PC-3 (cell line): ENCODE results near the gene EDA2R. TPM values are rescaled to one million over a fixed set of nuclear protein-coding genes. Genes with fewer than 3 reads are reported as not detected.

Experiments
- ATAC-seq: fragments of 200-7000 bp; cut with Tn5 transposase; 2 replicates; pipeline ENCODE4 v1.9.1; 2020; ENCODE audit warnings: mild to moderate bottlenecking, moderate library complexity
- BruUV-seq: library from RNA; stranded (reverse); fragments of 400-500 nt; replicated peaks from 2 replicates; lab custom pipeline; 2021; lab: Mats Ljungman, UMichigan
- CTCF ChIA-PET: fragments of 300-600 bp; sonication (Branson Sonifier 250); formaldehyde crosslinking; loops from one replicate; lab custom pipeline; 2022; ENCODE audit warnings: antibody characterized with exemption; lab: Charles Lee
- POLR2A ChIA-PET: fragments of 300-600 bp; sonication (Branson Sonifier 250); formaldehyde crosslinking; loops from one replicate; lab custom pipeline; 2022; ENCODE audit warnings: antibody characterized with exemption; ENCODE audit not compliant: unreplicated experiment; lab: Charles Lee
- DNase-seq: peaks from one replicate; pipeline ENCODE4 v3.0.0-alpha.2; 2015
- H2AFZ ChIP-seq: fragments of 300-600 bp; sonication (generic); 2 replicates; pipeline ENCODE4 v1.6.0; 2016; ENCODE audit warnings: antibody characterized with exemption, low read length
- H3F3A ChIP-seq: fragments of 300-600 bp; sonication (generic); one replicate; pipeline ENCODE4 v1.6.0; 2017; ENCODE audit warnings: antibody characterized with exemption, low read length, control low read depth, mild to moderate bottlenecking; ENCODE audit not compliant: unreplicated experiment
- H3K27ac ChIP-seq: fragments of 300-600 bp; sonication (generic); 2 replicates; pipeline ENCODE4 v1.5.1; 2016; ENCODE audit warnings: mild to moderate bottlenecking, low read length
- H3K27me3 ChIP-seq: fragments of 300-600 bp; sonication (generic); 2 replicates; pipeline ENCODE4 v1.6.1; 2016; ENCODE audit warnings: low read length, mixed read lengths
- H3K36me3 ChIP-seq: fragments of 300-600 bp; sonication (generic); 2 replicates; pipeline ENCODE4 v1.6.1; 2016; ENCODE audit warnings: low read depth, mixed run types, low read length, mixed read lengths
- H3K4me1 ChIP-seq: fragments of 300-600 bp; sonication (generic); 2 replicates; pipeline ENCODE4 v1.5.1; 2016; ENCODE audit warnings: low read length; ENCODE audit not compliant: insufficient read depth
- H3K4me2 ChIP-seq: fragments of 300-600 bp; sonication (generic); 2 replicates; pipeline ENCODE4 v1.6.0; 2016; ENCODE audit warnings: low read length
- H3K4me3 ChIP-seq: fragments of 300-600 bp; sonication (generic); 2 replicates; pipeline ENCODE4 v1.5.1; 2016; ENCODE audit warnings: mild to moderate bottlenecking, low read length, mixed read lengths
- H3K79me2 ChIP-seq: fragments of 300-600 bp; sonication (generic); 2 replicates; pipeline ENCODE4 v1.6.1; 2017; ENCODE audit warnings: low read length, mixed read lengths
- H3K9ac ChIP-seq: fragments of 300-600 bp; sonication (generic); 2 replicates; pipeline ENCODE4 v1.6.0; 2016; ENCODE audit warnings: mild to moderate bottlenecking, low read length
- H3K9me2 ChIP-seq: fragments of 300-600 bp; sonication (generic); replicated peaks from 2 replicates; pipeline ENCODE4 v1.6.1; 2016; ENCODE audit warnings: mixed run types, low read length, mixed read lengths
- H3K9me3 ChIP-seq: fragments of 300-600 bp; sonication (generic); 2 replicates; pipeline ENCODE4 v1.6.1; 2016; ENCODE audit warnings: low read length, mixed read lengths
- H4K20me1 ChIP-seq: fragments of 300-600 bp; sonication (generic); 2 replicates; pipeline ENCODE4 v1.6.1; 2016; ENCODE audit warnings: low read length, mixed read lengths
- CTCF ChIP-seq: fragments of 300-600 bp; sonication (generic); conservative IDR thresholded peaks from 2 replicates; pipeline ENCODE4 v1.5.1; 2017; ENCODE audit warnings: antibody characterized with exemption, low read depth, mild to moderate bottlenecking, low read length
- EZH2 ChIP-seq: fragments of 300-600 bp; sonication (generic); IDR thresholded peaks from one replicate; pipeline ENCODE4 v1.6.1; 2017; ENCODE audit warnings: antibody characterized with exemption, mild to moderate bottlenecking, low read length; ENCODE audit not compliant: unreplicated experiment
- EZH2phosphoT487 ChIP-seq: fragments of 300-600 bp; sonication (generic); IDR thresholded peaks from 2 replicates; pipeline ENCODE4 v1.6.1; 2018; ENCODE audit warnings: mild to moderate bottlenecking, antibody characterized with exemption, low read length, borderline replicate concordance
- intact Hi-C: fragments of 100-400 bp; cut with micrococcal nuclease; formaldehyde crosslinking; loops from 2 replicates; pipeline ENCODE4 v1.9.0; 2023
- total RNA-seq: library from RNA; depleted of rRNA; stranded (reverse); fragments of >200 nt; gene quantifications from 2 replicates; pipeline ENCODE4 v1.2.3, GENCODE V29; 2014

Gene EDA2R
- total RNA-seq, 1 experiment from 2014 or later: not detected

- Histone ChIP-seq H3K9me2 (no peaks in the 10 kb centered on the region), H3K4me2 (no peak overlapping the region), H3K79me2 (no peaks in the 10 kb centered on the region), H3K9me3 (no peaks in the 10 kb centered on the region), H3K27me3 (no peaks in the 10 kb centered on the region), H3F3A (no peaks in the 10 kb centered on the region), H3K4me3 (no peak overlapping the region), H3K36me3 (no peaks in the 10 kb centered on the region), H4K20me1 (no peaks in the 10 kb centered on the region), H3K27ac (no peak overlapping the region), H2AFZ (no peak overlapping the region), H3K4me1 (no peaks in the 10 kb centered on the region), H3K9ac (no peak overlapping the region)
- ChIA-PET POLR2A (no interaction called here), CTCF (no interaction called here)
- BruUV-seq: no TSS peak
- TF ChIP-seq EZH2: no peak
- no peak for TF ChIP-seq CTCF
- TF ChIP-seq EZH2phosphoT487: no peak
- DNase-seq (no peak), ATAC-seq (no peak)
- intact Hi-C loops: no loop called here
Observed at GRCh38 chrX:66680451-66680850, 41.6 kb upstream of the EDA2R start.

GRCh38 chrX:66677430-66677829 is 38.6 kb upstream of the EDA2R start:
- intact Hi-C loops: no loop called here
- CTCF ChIA-PET: no interaction called here

More at GRCh38 chrX:66677430-66677829, 38.6 kb upstream of the EDA2R start:
- POLR2A ChIA-PET: no interaction called here
- DNase-seq (no peak), ATAC-seq (no peak)
- no peak for TF ChIP-seq EZH2phosphoT487
- no peak for TF ChIP-seq CTCF
- TF ChIP-seq EZH2: no peak
- Histone ChIP-seq H3K9me2 (no peaks in the 10 kb centered on the region), H3K27me3 (no peaks in the 10 kb centered on the region), H3F3A (no peaks in the 10 kb centered on the region), H3K9me3 (no peaks in the 10 kb centered on the region), H3K9ac (no peak overlapping the region), H2AFZ (no peak overlapping the region), H3K4me3 (no peak overlapping the region), H3K4me2 (no peak overlapping the region), H3K79me2 (no peaks in the 10 kb centered on the region), H3K27ac (no peak overlapping the region), H3K36me3 (no peaks in the 10 kb centered on the region), H3K4me1 (no peaks in the 10 kb centered on the region), H4K20me1 (no peaks in the 10 kb centered on the region)
- BruUV-seq: no TSS peak
